G401.6 (cell line): ENCODE measurements around the gene NID1.
"Not testable (repeated sequence)": the region's sequence is repeated elsewhere in the genome, so short reads cannot be mapped to it uniquely, and the experiment has no call there.

ENCODE experiments used
- FAIRE-seq: peaks from 2 replicates; lab custom pipeline; 2012; peaks lifted over from hg19 to GRCh38; lab: Jason Lieb, UNC

NID1 gene

GRCh38 chr1:236023926-236024565 lies 40.8 kb downstream of the NID1 start:
- no peak for FAIRE-seq

DNA sequence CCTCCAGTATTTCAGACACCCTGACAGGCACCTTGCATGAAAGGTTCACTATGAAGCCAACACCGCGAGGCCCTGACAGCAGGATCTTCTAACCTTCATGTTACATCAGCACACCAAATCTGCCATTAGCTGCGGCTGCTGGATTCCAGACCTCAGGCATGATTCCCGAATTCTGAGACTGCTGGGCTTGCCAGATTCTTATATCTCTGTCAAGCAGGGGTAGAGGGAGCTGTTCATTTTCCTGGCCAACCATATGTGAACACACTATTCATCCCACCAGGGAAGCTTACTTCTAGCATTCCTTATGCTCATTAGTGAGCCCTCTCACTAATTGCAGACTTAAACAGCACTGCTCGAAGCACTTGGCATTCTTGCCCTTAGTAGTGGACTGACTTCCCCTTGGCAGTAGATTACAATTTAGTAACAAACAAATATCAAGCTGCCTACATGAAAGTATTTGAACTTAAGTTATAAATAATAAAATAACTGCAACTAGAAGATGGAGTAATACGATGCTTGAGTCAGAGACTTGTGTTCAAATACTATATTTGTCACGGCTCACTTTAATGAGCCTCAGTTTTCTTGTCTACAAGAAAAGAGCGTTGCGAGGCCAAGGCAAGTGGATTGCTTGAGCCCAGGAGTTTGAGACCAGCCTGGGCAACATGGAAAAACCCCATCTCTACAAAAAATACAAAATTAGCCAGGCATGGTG lies 43.3 kb downstream of the NID1 start:
- FAIRE-seq = no peak

- no peak for FAIRE-seq
These were observed 44.3 kb downstream of the NID1 start for GRCh38 chr1:236020359-236021219.

DNA sequence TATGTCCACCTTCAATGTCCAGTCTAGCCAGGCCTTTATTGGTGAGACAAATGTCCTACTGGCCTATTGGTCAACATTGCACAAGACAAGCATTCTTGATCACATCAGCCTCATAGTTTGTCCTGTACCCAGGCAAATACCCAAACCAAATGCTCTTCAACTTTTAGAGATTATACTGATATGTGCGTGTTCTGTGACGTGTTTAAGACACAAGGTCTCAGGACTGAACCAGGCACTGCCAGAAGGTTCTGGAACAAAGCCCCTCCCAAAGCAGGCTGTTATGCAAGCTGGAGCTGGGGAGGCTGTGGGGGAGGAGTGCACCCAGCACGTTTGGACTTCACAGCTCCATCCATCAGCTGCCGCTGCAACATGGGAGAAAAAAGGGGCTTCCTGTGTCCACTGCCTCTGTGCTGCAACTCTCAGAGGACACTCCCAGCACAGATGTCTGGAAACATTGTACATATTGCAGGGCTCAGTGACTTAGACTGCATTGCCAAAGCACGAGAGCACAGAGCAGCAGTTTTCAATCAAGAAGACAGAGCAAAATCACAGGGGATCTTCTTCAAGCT lies 45.9 kb downstream of the NID1 start:
- no peak for FAIRE-seq

GRCh38 chr1:236016782-236017400 lies 48.0 kb downstream of the NID1 start:
- no peak for FAIRE-seq

DNA sequence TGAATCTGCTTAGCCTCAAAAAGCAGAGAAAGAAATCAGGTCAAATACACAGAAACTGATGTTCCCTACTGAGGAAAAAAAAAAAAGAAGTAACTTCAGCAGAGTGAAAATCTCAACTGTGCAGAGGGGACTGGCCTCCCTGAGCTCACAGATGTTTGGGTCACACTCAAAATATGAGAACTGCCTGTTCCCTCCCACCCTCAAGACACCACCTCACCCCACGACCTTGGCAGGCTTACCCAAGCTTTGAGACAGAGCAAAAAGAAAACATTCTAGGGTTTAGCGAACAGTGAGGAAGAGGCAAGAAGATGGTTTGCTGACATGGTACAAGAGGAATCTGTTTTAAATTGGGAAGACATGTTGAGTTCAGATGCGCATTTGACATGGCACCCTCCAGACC lies 48.8 kb downstream of the NID1 start:
- FAIRE-seq = no peak

GRCh38 chr1:236015539-236015938 lies 49.4 kb downstream of the NID1 start:
- FAIRE-seq = no peak

GRCh38 chr1:236013330-236013729 lies 51.6 kb downstream of the NID1 start:
- no peak for FAIRE-seq

DNA sequence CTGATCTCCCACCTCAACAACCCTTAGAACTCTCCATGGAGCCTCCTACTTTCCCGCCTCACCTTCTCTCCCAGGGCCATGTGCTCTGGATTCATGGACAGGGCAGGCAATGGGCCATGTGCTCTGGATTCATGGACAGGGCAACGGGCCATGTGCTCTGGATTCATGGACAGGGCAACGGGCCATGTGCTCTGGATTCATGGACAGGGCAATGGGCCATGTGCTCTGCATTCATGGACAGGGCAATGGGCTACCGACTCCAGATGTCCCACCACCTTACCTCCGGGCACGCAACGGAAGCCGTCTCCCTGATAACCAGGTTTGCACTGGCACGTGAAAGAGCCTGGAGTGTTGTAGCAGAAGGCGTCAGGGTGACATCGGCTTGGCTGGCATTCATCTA lies 53.2 kb downstream of the NID1 start:
- no peak for FAIRE-seq

DNA sequence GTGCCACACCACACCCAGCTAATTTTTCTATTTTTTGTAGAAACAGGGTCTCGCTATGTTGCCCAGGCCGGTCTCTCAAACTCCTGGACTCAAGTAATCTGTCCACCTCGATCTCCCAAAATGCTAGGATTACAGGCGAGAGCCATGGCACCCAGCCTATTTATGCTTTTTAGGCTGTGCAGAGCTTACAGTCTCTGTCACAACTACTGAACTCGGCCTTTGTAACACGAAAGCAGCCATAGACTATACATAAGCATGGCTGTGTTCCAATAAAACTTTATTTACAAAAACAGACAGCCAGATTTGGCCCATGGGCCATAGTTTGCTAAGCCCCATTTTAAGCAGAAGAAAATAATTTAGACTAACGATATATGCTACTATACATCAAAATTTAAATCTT lies 54.4 kb downstream of the NID1 start:
- no peak for FAIRE-seq

- no peak for FAIRE-seq
These were observed 55.0 kb downstream of the NID1 start for GRCh38 chr1:236009857-236010256.

- FAIRE-seq = no peak
These were observed 55.7 kb downstream of the NID1 start for GRCh38 chr1:236009191-236009590.

DNA sequence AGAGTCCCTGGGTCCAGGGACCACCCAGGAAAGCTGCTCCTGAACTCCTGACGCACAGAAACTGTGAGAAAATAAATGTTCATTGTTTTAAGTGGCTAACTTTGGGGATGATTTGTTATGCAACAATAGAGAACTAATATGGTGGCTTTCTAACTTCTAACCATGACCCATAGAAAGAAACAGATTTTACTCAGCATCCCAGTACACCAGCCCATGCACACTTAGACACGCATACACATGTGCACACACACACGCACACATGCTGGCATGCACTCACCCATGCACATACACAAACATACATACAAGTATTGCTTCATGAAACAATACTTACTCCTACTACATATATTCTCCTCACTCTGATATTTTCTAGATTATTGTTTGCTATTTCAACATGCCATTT lies 57.1 kb downstream of the NID1 start:
- no peak for FAIRE-seq

DNA sequence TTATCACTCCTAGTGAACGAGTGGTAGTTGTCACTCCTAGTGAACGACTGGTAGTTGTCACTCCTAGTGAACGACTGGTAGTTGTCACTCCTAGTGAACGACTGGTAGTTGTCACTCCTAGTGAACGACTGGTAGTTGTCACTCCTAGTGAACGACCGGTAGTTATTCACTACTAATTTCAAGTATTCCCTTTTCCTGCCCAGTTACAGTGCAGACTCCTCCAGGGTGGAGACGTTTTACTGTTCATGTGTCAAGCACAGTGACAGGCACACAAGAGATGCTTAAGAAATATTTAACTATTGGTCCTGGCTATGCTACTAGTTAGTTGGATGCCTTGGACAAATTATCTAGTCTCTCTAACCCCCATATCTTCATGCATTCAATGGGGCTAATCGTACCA lies 61.8 kb downstream of the NID1 start:
- not testable (repeated sequence) for FAIRE-seq

- no peak for FAIRE-seq
These were observed 62.3 kb downstream of the NID1 start for GRCh38 chr1:236002572-236002971.

GRCh38 chr1:236002025-236002390 lies 62.9 kb downstream of the NID1 start:
- FAIRE-seq = no peak

DNA sequence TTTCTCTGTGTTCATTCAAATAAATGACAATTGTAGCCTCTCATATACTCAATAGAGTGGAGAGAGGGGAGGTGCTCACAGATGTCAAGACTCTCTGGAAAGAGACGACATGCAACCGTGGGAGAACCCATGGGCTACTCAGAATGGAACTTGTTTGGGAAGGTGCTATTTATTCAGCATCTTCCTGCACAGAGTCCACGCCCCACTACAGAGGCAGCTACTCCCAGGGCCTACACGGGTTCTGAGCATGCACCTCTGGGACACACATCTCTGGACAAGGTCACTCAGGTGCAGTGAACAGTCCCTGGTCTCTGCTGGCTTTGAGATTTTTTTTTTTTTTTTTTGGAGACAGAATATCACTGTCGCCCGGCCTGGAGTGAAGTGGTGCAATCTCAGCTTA lies 64.1 kb downstream of the NID1 start:
- no peak for FAIRE-seq

DNA sequence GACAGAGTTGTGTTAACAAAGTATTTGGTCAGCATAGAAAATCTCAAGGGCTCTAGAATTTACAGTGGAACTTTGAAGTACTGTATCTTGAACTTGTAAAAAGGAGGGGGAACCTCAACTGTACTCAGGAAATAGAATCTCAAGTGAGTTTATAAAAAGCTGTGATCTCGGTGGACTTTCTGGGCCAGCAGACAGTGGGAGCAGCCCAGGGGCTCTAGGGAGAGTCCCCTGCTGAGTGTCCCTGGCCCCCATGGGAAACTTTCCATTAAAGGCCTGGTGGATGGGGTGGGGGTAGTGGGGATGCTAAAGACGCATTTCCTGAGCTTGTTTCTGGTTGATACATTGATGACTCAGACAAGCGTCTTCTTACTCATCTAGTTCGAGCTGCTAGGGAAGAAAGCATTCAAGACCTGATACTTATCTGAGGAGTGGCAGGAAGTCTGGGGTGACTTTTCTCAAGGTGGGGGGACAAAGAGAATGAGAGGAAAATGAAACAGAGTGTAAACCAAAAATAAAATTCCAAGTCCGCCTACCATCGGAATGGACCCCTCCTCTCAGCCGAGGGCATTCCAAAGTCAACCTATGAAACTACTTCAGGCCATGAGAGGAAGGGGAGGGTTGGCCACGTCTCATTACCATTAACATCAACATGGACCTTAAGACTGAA lies 65.5 kb downstream of the NID1 start:
- FAIRE-seq = no peak

GRCh38 chr1:235998812-235999211 lies 66.1 kb downstream of the NID1 start:
- FAIRE-seq = no peak

DNA sequence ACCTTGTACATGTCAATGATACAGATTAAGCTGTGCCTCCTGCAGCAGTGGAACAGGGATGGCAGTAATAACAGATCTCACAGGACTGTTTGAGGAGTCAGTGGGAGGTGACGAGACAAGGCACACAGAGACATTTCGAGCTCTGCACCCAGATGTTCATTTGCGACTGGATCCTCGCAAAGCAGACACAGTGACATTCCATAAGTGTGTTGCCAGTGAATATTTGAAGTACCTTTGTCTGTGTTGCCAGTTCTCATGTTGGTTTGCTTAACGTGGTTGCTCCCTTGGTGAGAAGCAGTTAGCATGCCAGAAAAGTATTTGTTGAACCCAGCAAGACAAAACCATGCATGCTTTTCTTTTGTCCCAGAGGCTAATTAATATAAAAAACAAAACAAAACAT lies 67.0 kb downstream of the NID1 start:
- no peak for FAIRE-seq

GRCh38 chr1:235997049-235997448 lies 67.8 kb downstream of the NID1 start:
- no peak for FAIRE-seq
